ENCODE data around the gene PSMD14. TPM values are rescaled to one million over a fixed set of nuclear protein-coding genes. Genes with fewer than 3 reads are reported as not detected.
"Not testable (repeated sequence)": the region's sequence is repeated elsewhere in the genome, so short reads cannot be mapped to it uniquely, and the experiment has no call there.

The PSMD14 gene
- 52.6 TPM for total RNA-seq (ENCODE audit: unreplicated experiment)
- long read RNA-seq, transcript PSMD14-201 (12 exons, 1,954 nt): major isoform, 90 of 97 reads
- long read RNA-seq, partial matches to known transcripts: 3 of 97 reads
- long read RNA-seq, other reads (novel, unspliced or antisense): 4 of 97 reads

- Mint-ChIP-seq H3K27ac (ENCODE audit: unreplicated experiment) (peak within 1 kb of the TSS; percentile 95), H3K9me3 (ENCODE audit: unreplicated experiment) (no peaks in the 10 kb centered on the region), H3K27me3 (ENCODE audit: unreplicated experiment) (no peaks in the 10 kb centered on the region), H3K4me3 (ENCODE audit: unreplicated experiment) (peak within 1 kb of the TSS; percentile 94), H3K4me1 (ENCODE audit: unreplicated experiment) (peaks cover 15% of the 10 kb centered on the region), H3K36me3 (ENCODE audit: low read depth, unreplicated experiment) (no peaks in the 10 kb centered on the region)
- peak; percentile 85 for DNase-seq (ENCODE audit: low spot score)
- no peak for TF ChIP-seq CTCF (IDR thresholded peaks at IDR 0.05; ENCODE audit: unreplicated experiment)
Observed at GRCh38 chr2:161308178-161308955, at the start of gene PSMD14. Gene PSMD14, plus strand, starts transcription at chr2:161308425. Its CDS starts 10,401 bp downstream, at chr2:161318826.

GRCh38 chr2:161265874-161266273 lies 42.4 kb upstream of the PSMD14 start:
- H3K27me3 Mint-ChIP-seq (ENCODE audit: unreplicated experiment): no peaks in the 10 kb centered on the region
- no peaks in the 10 kb centered on the region for H3K4me1 Mint-ChIP-seq (ENCODE audit: unreplicated experiment)
- H3K4me3 Mint-ChIP-seq (ENCODE audit: unreplicated experiment): no peak overlapping the region
- DNase-seq (ENCODE audit: low spot score): no peak
- no peak for TF ChIP-seq CTCF (IDR thresholded peaks at IDR 0.05; ENCODE audit: unreplicated experiment)
- no peak overlapping the region for H3K27ac Mint-ChIP-seq (ENCODE audit: unreplicated experiment)
- H3K36me3 Mint-ChIP-seq (ENCODE audit: low read depth, unreplicated experiment): no peaks in the 10 kb centered on the region
- no peaks in the 10 kb centered on the region for H3K9me3 Mint-ChIP-seq (ENCODE audit: unreplicated experiment)

GRCh38 chr2:161269111-161269510 lies 39.1 kb upstream of the PSMD14 start:
- no peaks in the 10 kb centered on the region for H3K36me3 Mint-ChIP-seq (ENCODE audit: low read depth, unreplicated experiment)
- no peaks in the 10 kb centered on the region for H3K4me1 Mint-ChIP-seq (ENCODE audit: unreplicated experiment)
- TF ChIP-seq CTCF (IDR thresholded peaks at IDR 0.05; ENCODE audit: unreplicated experiment): no peak
- DNase-seq (ENCODE audit: low spot score): no peak
- no peaks in the 10 kb centered on the region for H3K27me3 Mint-ChIP-seq (ENCODE audit: unreplicated experiment)
- H3K9me3 Mint-ChIP-seq (ENCODE audit: unreplicated experiment): no peaks in the 10 kb centered on the region
- H3K27ac Mint-ChIP-seq (ENCODE audit: unreplicated experiment): no peak overlapping the region
- no peak overlapping the region for H3K4me3 Mint-ChIP-seq (ENCODE audit: unreplicated experiment)

GRCh38 chr2:161273038-161273760 lies 35.0 kb upstream of the PSMD14 start:
- Mint-ChIP-seq H3K27ac (ENCODE audit: unreplicated experiment) (no peak overlapping the region), H3K36me3 (ENCODE audit: low read depth, unreplicated experiment) (no peaks in the 10 kb centered on the region), H3K9me3 (ENCODE audit: unreplicated experiment) (no peaks in the 10 kb centered on the region), H3K4me1 (ENCODE audit: unreplicated experiment) (no peaks in the 10 kb centered on the region), H3K27me3 (ENCODE audit: unreplicated experiment) (no peaks in the 10 kb centered on the region), H3K4me3 (ENCODE audit: unreplicated experiment) (no peak overlapping the region)
- TF ChIP-seq CTCF (IDR thresholded peaks at IDR 0.05; ENCODE audit: unreplicated experiment): peak; percentile 83
- peak; percentile 39 for DNase-seq (ENCODE audit: low spot score)

GRCh38 chr2:161278564-161279229 lies 29.5 kb upstream of the PSMD14 start:
- H3K4me1 Mint-ChIP-seq (ENCODE audit: unreplicated experiment); H3K27ac Mint-ChIP-seq (ENCODE audit: unreplicated experiment); H3K4me3 Mint-ChIP-seq (ENCODE audit: unreplicated experiment); H3K9me3 Mint-ChIP-seq (ENCODE audit: unreplicated experiment); H3K36me3 Mint-ChIP-seq (ENCODE audit: low read depth, unreplicated experiment); H3K27me3 Mint-ChIP-seq (ENCODE audit: unreplicated experiment); DNase-seq (ENCODE audit: low spot score): not testable (repeated sequence)

- not testable (repeated sequence) for H3K27ac Mint-ChIP-seq (ENCODE audit: unreplicated experiment); DNase-seq (ENCODE audit: low spot score); H3K9me3 Mint-ChIP-seq (ENCODE audit: unreplicated experiment); H3K36me3 Mint-ChIP-seq (ENCODE audit: low read depth, unreplicated experiment); H3K4me1 Mint-ChIP-seq (ENCODE audit: unreplicated experiment); H3K27me3 Mint-ChIP-seq (ENCODE audit: unreplicated experiment); H3K4me3 Mint-ChIP-seq (ENCODE audit: unreplicated experiment)
Observed at GRCh38 chr2:161279230-161279815, 28.9 kb upstream of the PSMD14 start.

GRCh38 chr2:161280906-161281323 lies 27.3 kb upstream of the PSMD14 start:
- H3K27ac Mint-ChIP-seq (ENCODE audit: unreplicated experiment); H3K9me3 Mint-ChIP-seq (ENCODE audit: unreplicated experiment); H3K4me3 Mint-ChIP-seq (ENCODE audit: unreplicated experiment); H3K27me3 Mint-ChIP-seq (ENCODE audit: unreplicated experiment); H3K4me1 Mint-ChIP-seq (ENCODE audit: unreplicated experiment); H3K36me3 Mint-ChIP-seq (ENCODE audit: low read depth, unreplicated experiment): not testable (repeated sequence)
- DNase-seq (ENCODE audit: low spot score): peak; percentile 36
